Thyroid gland (tissue), 4 donors: ENCODE data around the gene CSAG1.
"Not testable (repeated sequence)": the region's sequence is repeated elsewhere in the genome, so short reads cannot be mapped to it uniquely, and the experiment has no call there.

Experiments used
- CTCF ChIP-seq, 6 experiments: fragments of 200-600 bp in 3 of 6; fragments of 450-650 bp in 3 of 6; sonication (generic) in 3 of 6; IDR thresholded peaks; one replicate each; pipeline ENCODE4 v1.5.1; 2016 to 2019; ENCODE audit warnings: antibody characterized with exemption in 6 of 6, mild to moderate bottlenecking in 2 of 6, inconsistent platforms in 1 of 6, moderate library complexity in 1 of 6
- POLR2A ChIP-seq, 2 donors: fragments of 450-650 bp; IDR thresholded peaks; one replicate each; pipeline ENCODE4 v1.6.1; 2017; ENCODE audit warnings: antibody characterized with exemption in 2 of 2, mild to moderate bottlenecking in 2 of 2, moderate library complexity in 1 of 2

- TF ChIP-seq POLR2A, CTCF (IDR thresholded peaks at IDR 0.05): not testable (repeated sequence)
Measured at GRCh38 chrX:152766562-152766961, 33.0 kb upstream of the CSAG1 start.
